Endodermal cell (in vitro differentiated cells): ENCODE measurements around the gene PTPRM. TPM values are rescaled to one million over a fixed set of nuclear protein-coding genes. Genes with fewer than 3 reads are reported as not detected.

Source experiments
- DNase-seq: peaks from one replicate; pipeline ENCODE4 v3.0.0-alpha.2; 2017
- H3K27ac ChIP-seq: 2 replicates; pipeline ENCODE4 v1.5.1; 2013; ENCODE audit warnings: mild to moderate bottlenecking, low read depth, low read length, moderate library complexity
- H3K27me3 ChIP-seq: 2 replicates; pipeline ENCODE4 v1.6.1; 2013; ENCODE audit warnings: mild to moderate bottlenecking, low read length, moderate library complexity; ENCODE audit not compliant: insufficient read depth, control insufficient read depth, poor library complexity, severe bottlenecking
- H3K36me3 ChIP-seq: 2 replicates; pipeline ENCODE4 v1.7.0; 2013; ENCODE audit warnings: mild to moderate bottlenecking, low read length, moderate library complexity; ENCODE audit not compliant: control insufficient read depth, insufficient read depth
- H3K4me1 ChIP-seq: one replicate; pipeline ENCODE4 v1.7.0; 2013; ENCODE audit warnings: low read length; ENCODE audit not compliant: control insufficient read depth, insufficient read depth
- H3K4me3 ChIP-seq: 2 replicates; pipeline ENCODE4 v1.5.1; 2013; ENCODE audit warnings: mild to moderate bottlenecking, low read length, moderate library complexity
- H3K9ac ChIP-seq: 2 replicates; pipeline ENCODE4 v1.6.1; 2013; ENCODE audit warnings: mild to moderate bottlenecking, low read length, moderate library complexity; ENCODE audit not compliant: poor library complexity, severe bottlenecking; ENCODE audit errors: extremely low read depth
- H3K9me3 ChIP-seq: 2 replicates; pipeline ENCODE4 v1.6.1; 2013; ENCODE audit warnings: mild to moderate bottlenecking, low read length, moderate library complexity; ENCODE audit not compliant: control insufficient read depth
- H3K27ac Mint-ChIP-seq: 2 replicates; pipeline ENCODE4 v1.8.0; 2020; ENCODE audit warnings: mixed read lengths
- H3K27me3 Mint-ChIP-seq: 2 replicates; pipeline ENCODE4 v1.8.0; 2021; ENCODE audit warnings: mild to moderate bottlenecking, mixed read lengths; ENCODE audit not compliant: insufficient read depth
- H3K36me3 Mint-ChIP-seq: 2 replicates; pipeline ENCODE4 v1.8.0; 2020; ENCODE audit warnings: low read depth, mixed read lengths
- H3K4me1 Mint-ChIP-seq: 2 replicates; pipeline ENCODE4 v1.8.0; 2020; ENCODE audit warnings: mixed read lengths
- H3K4me3 Mint-ChIP-seq: 2 replicates; pipeline ENCODE4 v1.8.0; 2020; ENCODE audit warnings: mild to moderate bottlenecking, moderate library complexity, mixed read lengths
- H3K9me3 Mint-ChIP-seq: 2 replicates; pipeline ENCODE4 v1.8.0; 2020; ENCODE audit warnings: mild to moderate bottlenecking, mixed read lengths
- CTCF ChIP-seq: fragments of 200-600 bp; sonication (generic); conservative IDR thresholded peaks from 2 replicates; pipeline ENCODE4 v1.5.0; 2021; ENCODE audit warnings: antibody characterized with exemption, mild to moderate bottlenecking
- WGBS, 2 experiments: methylation state at CpG; one replicate each; pipeline versions ENCODE4 v1.1.5 to v1.1.7; 2013; ENCODE audit warnings: missing lambda C conversion rate in 2 of 2, mixed read lengths in 1 of 2; ENCODE audit not compliant: insufficient coverage in 1 of 2, insufficient read length in 1 of 2; 5-methylcytosine and 5-hydroxymethylcytosine counted together
- total RNA-seq, 2 donors: library from RNA; stranded (reverse); fragmentation: NEBNext Ultra II Directional in 1 of 2; extraction: Animal tissue kit (Norgen Biotek cat#: 25700) in 1 of 2; gene quantifications; 2 replicates in 1 of 2; 3 replicates in 1 of 2; pipeline ENCODE4 v1.2.1, GENCODE V29; 2021

Gene PTPRM
- total RNA-seq, 2 donors from 2014 or later, result 47.2 to 57.6 TPM

GRCh38 chr18:8049147-8049546 lies 482.0 kb downstream of the PTPRM start:
- Histone ChIP-seq H3K4me1 (no peaks in the 10 kb centered on the region), H3K36me3 (no peaks in the 10 kb centered on the region), H3K4me3 (no peak overlapping the region), H3K9ac (no peak overlapping the region), H3K27ac (no peak overlapping the region), H3K9me3 (no peaks in the 10 kb centered on the region), H3K27me3 (no peaks in the 10 kb centered on the region)
- Mint-ChIP-seq H3K4me3 (no peak overlapping the region), H3K27me3 (no peaks in the 10 kb centered on the region), H3K4me1 (peaks cover 7% of the 10 kb centered on the region), H3K27ac (no peak overlapping the region), H3K9me3 (no peaks in the 10 kb centered on the region), H3K36me3 (no peaks in the 10 kb centered on the region)
- TF ChIP-seq CTCF, result no peak
- 89 to 91% methylated on average over 1 to 2 of the region's 2 CpGs for WGBS, 2 experiments
- DNase-seq, result no peak

- H3K27me3 Mint-ChIP-seq, result no peaks in the 10 kb centered on the region
- Histone ChIP-seq H3K4me3 (no peak overlapping the region), H3K9ac (no peak overlapping the region), H3K27me3 (no peaks in the 10 kb centered on the region), H3K36me3 (no peaks in the 10 kb centered on the region), H3K4me1 (no peaks in the 10 kb centered on the region), H3K27ac (no peak overlapping the region), H3K9me3 (no peaks in the 10 kb centered on the region)
- 70 to 82% methylated on average over 3 to 4 of the region's 5 CpGs for WGBS, 2 experiments
- H3K27ac Mint-ChIP-seq, result no peak overlapping the region
- peaks cover 7% of the 10 kb centered on the region for H3K4me1 Mint-ChIP-seq
- no peak for DNase-seq
- H3K4me3 Mint-ChIP-seq, result no peak overlapping the region
- H3K36me3 Mint-ChIP-seq, result no peaks in the 10 kb centered on the region
- H3K9me3 Mint-ChIP-seq, result no peaks in the 10 kb centered on the region
- no peak for TF ChIP-seq CTCF
Measured at GRCh38 chr18:8050616-8051329, 483.7 kb downstream of the PTPRM start.

GRCh38 chr18:8051453-8051852 lies 484.3 kb downstream of the PTPRM start:
- Mint-ChIP-seq H3K9me3 (no peaks in the 10 kb centered on the region), H3K36me3 (no peaks in the 10 kb centered on the region), H3K4me3 (no peak overlapping the region), H3K4me1 (peaks cover 7% of the 10 kb centered on the region), H3K27me3 (no peaks in the 10 kb centered on the region), H3K27ac (no peak overlapping the region)
- Histone ChIP-seq H3K36me3 (no peaks in the 10 kb centered on the region), H3K4me3 (no peak overlapping the region), H3K9me3 (no peaks in the 10 kb centered on the region), H3K27ac (no peak overlapping the region), H3K9ac (no peak overlapping the region), H3K4me1 (no peaks in the 10 kb centered on the region), H3K27me3 (no peaks in the 10 kb centered on the region)
- TF ChIP-seq CTCF, result no peak
- DNase-seq, result no peak
- 90% methylated on average over 2 of the region's 2 CpGs; no CpG with 5 or more reads in 1 of the 2 experiments for WGBS, 2 experiments
